Retinal pigment epithelial cell (primary cell): ENCODE data around the gene SMIM10.
"Not testable (repeated sequence)": the region's sequence is repeated elsewhere in the genome, so short reads cannot be mapped to it uniquely, and the experiment has no call there.

Experiments used
- DNase-seq: peaks from one replicate; pipeline ENCODE4 v3.0.0-alpha.2; 2010; ENCODE audit warnings: low read depth
- H3K4me3 ChIP-seq: 2 replicates; pipeline ENCODE4 v1.5.1; 2011; ENCODE audit warnings: mild to moderate bottlenecking, low read length, control low read depth, moderate library complexity
- TF ChIP-seq, protein P1 (sequence below): conservative IDR thresholded peaks from 2 replicates; pipeline ENCODE4 v1.5.1; 2011; ENCODE audit warnings: low read depth, low read length, control low read depth, inconsistent platforms

The SMIM10 gene

DNA sequence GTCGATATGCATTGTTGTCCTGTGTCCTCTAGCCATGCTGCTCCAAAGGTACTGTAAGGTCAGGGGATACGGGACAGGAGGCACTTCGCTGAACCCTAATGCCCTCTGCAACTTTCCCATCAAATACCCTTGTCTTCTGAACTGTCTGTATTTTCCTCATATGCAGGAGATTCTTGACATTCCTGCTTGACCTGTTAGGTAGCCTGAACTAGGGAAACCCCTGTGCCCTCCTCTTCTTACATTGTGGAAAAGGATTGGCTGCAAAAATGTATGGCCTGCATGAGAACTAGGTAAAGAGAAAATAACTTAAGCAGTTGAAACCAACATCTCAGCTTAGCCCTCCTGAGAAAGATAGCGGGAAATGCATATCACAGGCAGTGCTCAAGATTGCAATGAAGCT is 20.1 kb downstream of the SMIM10 start:
- TF ChIP-seq, protein P1, sequence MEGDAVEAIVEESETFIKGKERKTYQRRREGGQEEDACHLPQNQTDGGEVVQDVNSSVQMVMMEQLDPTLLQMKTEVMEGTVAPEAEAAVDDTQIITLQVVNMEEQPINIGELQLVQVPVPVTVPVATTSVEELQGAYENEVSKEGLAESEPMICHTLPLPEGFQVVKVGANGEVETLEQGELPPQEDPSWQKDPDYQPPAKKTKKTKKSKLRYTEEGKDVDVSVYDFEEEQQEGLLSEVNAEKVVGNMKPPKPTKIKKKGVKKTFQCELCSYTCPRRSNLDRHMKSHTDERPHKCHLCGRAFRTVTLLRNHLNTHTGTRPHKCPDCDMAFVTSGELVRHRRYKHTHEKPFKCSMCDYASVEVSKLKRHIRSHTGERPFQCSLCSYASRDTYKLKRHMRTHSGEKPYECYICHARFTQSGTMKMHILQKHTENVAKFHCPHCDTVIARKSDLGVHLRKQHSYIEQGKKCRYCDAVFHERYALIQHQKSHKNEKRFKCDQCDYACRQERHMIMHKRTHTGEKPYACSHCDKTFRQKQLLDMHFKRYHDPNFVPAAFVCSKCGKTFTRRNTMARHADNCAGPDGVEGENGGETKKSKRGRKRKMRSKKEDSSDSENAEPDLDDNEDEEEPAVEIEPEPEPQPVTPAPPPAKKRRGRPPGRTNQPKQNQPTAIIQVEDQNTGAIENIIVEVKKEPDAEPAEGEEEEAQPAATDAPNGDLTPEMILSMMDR: no peak
- no peak for DNase-seq

DNA sequence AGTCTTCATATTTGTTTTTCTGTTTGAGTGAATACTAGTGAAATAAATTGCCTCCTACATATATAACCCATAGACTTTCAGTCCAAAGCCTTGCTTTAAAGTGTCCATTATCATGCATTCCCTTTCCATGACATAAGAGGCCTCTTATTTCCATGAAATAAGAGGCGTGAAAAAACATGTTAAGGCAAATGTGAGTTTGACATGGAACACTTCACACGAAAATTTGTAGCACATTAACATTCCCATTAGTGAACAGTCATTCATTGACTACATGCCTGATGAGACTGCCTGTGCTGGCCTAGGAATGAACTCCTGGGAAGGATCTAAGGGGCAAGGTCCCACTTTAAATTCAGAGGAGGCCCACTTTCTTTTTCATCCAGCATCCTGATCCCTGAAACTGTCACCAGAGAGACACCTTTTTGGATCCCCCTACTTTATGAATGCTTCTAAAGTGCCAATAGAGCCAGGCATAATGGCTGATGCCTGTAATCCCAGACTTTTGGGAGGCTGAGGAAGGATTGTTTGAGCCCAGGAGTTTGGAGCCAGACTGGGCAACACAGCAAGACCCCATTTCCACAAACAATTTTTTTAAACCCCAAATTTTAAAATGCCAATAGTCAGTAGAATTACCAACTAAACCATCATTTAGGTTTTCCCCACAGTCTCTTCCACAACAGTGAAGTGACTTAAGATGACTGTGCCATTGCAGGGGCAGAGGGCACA is 24.9 kb downstream of the SMIM10 start:
- no peak for DNase-seq
- H3K4me3 ChIP-seq: no peak overlapping the region
- TF ChIP-seq, protein P1: no peak

More for the DNA sequence above, 20.1 kb downstream of the SMIM10 start:
- no peak overlapping the region for H3K4me3 ChIP-seq

DNA sequence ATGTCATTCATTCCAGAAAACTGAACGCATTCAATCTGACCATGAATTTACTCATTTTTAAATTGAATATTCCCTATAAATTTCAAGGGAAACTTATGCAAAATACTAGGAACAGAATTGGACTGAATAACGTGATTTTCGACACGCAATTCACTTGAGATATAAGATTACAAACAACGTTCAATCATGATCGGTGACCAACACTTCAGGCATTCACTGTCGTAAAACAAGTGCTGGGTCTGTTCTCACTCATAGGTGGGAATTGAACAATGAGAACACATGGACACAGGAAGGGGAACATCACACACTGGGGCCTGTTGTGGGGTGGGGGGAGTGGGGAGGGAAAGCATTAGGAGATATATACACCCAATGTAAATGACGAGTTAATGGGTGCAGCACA is 29.1 kb downstream of the SMIM10 start:
- not testable (repeated sequence) for DNase-seq

DNA sequence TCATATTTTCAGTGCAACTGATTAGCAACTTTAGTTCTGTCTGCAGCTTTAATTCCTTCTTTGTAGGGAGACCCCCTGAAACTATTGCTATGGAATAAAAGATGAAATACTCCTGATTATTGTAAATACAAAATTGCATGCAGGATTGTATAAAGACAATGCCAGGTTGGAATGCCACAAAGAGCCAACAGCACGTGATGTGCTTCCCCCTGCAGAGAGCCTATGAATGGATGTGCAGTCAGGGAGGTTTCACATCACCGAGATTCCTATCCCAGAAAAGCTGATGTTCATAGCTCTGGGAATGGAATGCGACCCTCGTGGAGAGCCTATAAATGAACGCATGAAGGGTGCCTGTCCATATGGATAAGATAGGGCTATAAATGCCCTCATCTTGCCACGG is 33.0 kb downstream of the SMIM10 start:
- not testable (repeated sequence) for H3K4me3 ChIP-seq, DNase-seq

More for the DNA sequence above, 29.1 kb downstream of the SMIM10 start:
- not testable (repeated sequence) for H3K4me3 ChIP-seq

DNA sequence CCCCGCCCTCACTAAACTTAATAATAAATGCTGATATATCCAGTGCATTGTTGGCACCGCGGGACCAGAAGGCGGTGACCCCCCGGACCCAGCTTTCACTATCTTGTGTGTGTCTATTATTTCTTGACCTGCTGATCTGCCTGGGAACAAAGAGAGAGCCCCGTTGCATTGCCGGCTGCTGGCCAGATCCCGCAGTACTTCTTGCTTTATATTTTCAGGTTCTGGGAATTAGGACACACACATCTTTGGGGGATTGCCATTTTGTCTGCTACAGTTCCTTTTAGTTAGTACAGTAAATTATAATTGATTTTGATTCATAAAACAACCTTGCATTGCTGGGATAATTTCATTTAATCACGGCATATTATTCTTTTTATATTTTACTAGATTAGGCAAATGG is 33.7 kb downstream of the SMIM10 start:
- peak overlapping the region; percentile 13 for H3K4me3 ChIP-seq
- TF ChIP-seq, protein P1: no peak
- no peak for DNase-seq

DNA sequence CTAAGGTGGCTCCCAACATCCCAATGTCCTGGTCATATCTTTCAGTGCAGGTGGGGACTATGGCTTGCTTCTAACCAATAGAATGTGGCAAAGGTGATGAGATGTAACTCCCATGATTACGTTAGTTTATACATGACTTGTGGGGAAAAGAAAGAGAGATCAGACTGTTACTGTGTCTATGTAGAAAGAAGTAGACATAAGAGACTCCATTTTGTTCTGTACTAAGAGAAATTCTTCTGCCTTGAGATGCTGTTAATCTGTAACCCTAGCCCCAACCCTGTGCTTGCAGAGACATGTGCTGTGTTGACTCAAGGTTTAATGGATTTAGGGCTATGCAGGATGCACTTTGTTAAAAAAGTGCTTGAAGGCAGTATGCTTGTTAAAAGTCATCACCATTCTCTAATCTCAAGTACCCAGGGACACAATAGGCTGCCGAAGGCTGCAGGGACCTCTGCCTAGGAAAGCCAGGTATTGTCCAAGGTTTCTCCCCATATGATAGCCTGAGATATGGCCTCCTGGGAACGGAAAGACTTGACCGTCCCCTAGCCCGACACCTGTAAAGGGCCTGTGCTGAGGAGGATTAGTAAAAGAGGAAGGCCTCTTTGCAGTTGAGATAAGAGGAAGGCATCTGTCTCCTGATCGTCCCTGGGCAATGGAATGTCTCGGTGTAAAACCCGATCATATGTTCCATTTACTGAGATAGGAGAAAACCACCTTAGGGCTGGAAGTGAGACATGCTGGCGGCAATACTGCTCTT is 39.6 kb downstream of the SMIM10 start:
- H3K4me3 ChIP-seq, DNase-seq: not testable (repeated sequence)

- not testable (repeated sequence) for H3K4me3 ChIP-seq, DNase-seq
Measured at GRCh38 chrX:135041149-135042123, 50.6 kb downstream of the SMIM10 start.
